Measurements from ENCODE around the gene NEGR1. TPM values are rescaled to one million over a fixed set of nuclear protein-coding genes. Genes with fewer than 3 reads are reported as not detected.

NEGR1 gene
- total RNA-seq, 1 donor from 2014 or later = 9.7 TPM

DNA sequence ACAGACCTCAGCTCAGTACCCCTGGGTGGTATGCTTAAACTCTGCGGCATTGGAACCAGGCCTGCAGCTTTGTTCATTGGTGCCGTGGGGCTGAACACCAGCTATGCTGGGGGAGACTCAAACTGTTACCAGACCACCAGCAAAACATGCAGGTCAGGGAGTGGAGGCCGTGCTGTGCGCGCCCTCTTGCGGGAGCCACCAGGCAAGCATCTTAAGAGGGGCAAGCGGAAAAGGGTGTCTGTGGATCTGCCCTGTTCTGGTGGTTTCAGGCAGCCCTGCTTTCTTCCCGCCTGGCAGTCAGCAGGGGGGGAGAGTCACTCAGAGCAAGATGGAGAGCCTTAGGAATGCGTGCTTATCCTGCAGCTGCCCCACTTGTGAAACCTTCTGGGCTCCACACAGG lies 924.6 kb downstream of the NEGR1 start:
- Histone ChIP-seq H3K27me3 (ENCODE audit: low read depth) (no peaks in the 10 kb centered on the region), H3K9me3 (replicated peaks) (peaks cover 26% of the 10 kb centered on the region), H3K4me3 (no peak overlapping the region), H3K4me1 (no peaks in the 10 kb centered on the region), H3K27ac (replicated peaks) (no peak overlapping the region), H3K36me3 (no peaks in the 10 kb centered on the region)
- TF ChIP-seq, protein P1, sequence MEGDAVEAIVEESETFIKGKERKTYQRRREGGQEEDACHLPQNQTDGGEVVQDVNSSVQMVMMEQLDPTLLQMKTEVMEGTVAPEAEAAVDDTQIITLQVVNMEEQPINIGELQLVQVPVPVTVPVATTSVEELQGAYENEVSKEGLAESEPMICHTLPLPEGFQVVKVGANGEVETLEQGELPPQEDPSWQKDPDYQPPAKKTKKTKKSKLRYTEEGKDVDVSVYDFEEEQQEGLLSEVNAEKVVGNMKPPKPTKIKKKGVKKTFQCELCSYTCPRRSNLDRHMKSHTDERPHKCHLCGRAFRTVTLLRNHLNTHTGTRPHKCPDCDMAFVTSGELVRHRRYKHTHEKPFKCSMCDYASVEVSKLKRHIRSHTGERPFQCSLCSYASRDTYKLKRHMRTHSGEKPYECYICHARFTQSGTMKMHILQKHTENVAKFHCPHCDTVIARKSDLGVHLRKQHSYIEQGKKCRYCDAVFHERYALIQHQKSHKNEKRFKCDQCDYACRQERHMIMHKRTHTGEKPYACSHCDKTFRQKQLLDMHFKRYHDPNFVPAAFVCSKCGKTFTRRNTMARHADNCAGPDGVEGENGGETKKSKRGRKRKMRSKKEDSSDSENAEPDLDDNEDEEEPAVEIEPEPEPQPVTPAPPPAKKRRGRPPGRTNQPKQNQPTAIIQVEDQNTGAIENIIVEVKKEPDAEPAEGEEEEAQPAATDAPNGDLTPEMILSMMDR (IDR thresholded peaks at IDR 0.05; ENCODE audit: borderline replicate concordance) = no peak
- DNase-seq = no peak
- intact Hi-C loops (cut with micrococcal nuclease) = no loop called here

GRCh38 chr1:71351438-71351837 lies 930.9 kb downstream of the NEGR1 start:
- TF ChIP-seq, protein P1 (IDR thresholded peaks at IDR 0.05; ENCODE audit: borderline replicate concordance) = no peak
- no peak overlapping the region for H3K27ac ChIP-seq (replicated peaks)
- H3K27me3 ChIP-seq (ENCODE audit: low read depth) = no peaks in the 10 kb centered on the region
- no peak for DNase-seq
- H3K9me3 ChIP-seq (replicated peaks) = peaks cover 5% of the 10 kb centered on the region
- no peaks in the 10 kb centered on the region for H3K36me3 ChIP-seq
- no peak overlapping the region for H3K4me3 ChIP-seq
- no peaks in the 10 kb centered on the region for H3K4me1 ChIP-seq
- intact Hi-C loops (cut with micrococcal nuclease) = no loop called here

- intact Hi-C loops (cut with micrococcal nuclease) = no loop called here
Observed at GRCh38 chr1:71350805-71351204, 931.5 kb downstream of the NEGR1 start.

DNA sequence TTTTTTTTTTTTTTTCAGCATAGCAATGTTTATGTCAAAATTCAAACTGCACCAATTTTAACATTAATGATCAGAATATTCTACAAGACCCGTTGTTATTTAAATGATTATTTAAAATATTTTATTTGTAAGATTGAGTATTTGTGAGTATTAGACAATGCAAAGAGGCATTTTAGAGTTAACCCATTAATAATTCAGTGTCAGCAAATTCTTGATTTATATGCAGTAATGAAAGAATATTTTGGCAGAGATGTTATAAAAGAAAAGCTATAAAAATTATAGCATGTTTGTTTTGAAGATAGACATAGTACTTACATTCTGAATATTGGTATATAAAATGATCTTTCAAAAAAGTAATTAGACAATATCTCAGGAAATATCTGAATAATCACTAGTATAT lies 932.0 kb downstream of the NEGR1 start:
- no peak overlapping the region for H3K27ac ChIP-seq (replicated peaks)
- no peaks in the 10 kb centered on the region for H3K4me1 ChIP-seq
- no peak for DNase-seq
- H3K36me3 ChIP-seq = no peaks in the 10 kb centered on the region
- no peak overlapping the region for H3K4me3 ChIP-seq
- intact Hi-C loops (cut with micrococcal nuclease) = no loop called here
- H3K9me3 ChIP-seq (replicated peaks) = peaks cover 5% of the 10 kb centered on the region
- H3K27me3 ChIP-seq (ENCODE audit: low read depth) = no peaks in the 10 kb centered on the region
- TF ChIP-seq, protein P1 (IDR thresholded peaks at IDR 0.05; ENCODE audit: borderline replicate concordance) = no peak

More at GRCh38 chr1:71350805-71351204, 931.5 kb downstream of the NEGR1 start:
- H3K4me1 ChIP-seq = no peaks in the 10 kb centered on the region
- TF ChIP-seq, protein P1 (IDR thresholded peaks at IDR 0.05; ENCODE audit: borderline replicate concordance) = no peak
- no peak overlapping the region for H3K4me3 ChIP-seq
- H3K9me3 ChIP-seq (replicated peaks) = peaks cover 5% of the 10 kb centered on the region
- no peaks in the 10 kb centered on the region for H3K27me3 ChIP-seq (ENCODE audit: low read depth)
- H3K27ac ChIP-seq (replicated peaks) = no peak overlapping the region
- no peak for DNase-seq
- H3K36me3 ChIP-seq = no peaks in the 10 kb centered on the region

All from left ventricle myocardium inferior (tissue), 1 donor.